ENCODE data around the gene CNTNAP2.

The CNTNAP2 gene

DNA sequence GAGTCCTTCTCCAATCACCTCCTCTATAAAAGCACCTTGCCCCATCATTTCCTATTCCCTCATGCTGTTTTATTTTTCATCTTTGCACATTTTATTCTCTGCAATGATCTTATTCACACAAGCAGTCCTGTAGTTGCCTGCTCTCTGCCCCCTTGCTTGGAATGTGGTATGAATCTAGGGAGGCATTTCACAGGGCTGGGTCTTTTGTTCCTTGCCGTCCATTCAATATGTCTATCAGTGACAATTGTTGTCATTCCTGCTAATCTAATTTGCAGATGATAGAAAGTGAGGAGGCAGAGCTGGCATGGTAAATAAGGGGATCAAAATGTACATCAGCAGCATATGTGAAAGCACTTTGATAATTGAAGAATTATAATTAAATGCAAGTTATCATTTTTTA, 2227.8 kb downstream of the CNTNAP2 start:
- TF ChIP-seq, protein P1, sequence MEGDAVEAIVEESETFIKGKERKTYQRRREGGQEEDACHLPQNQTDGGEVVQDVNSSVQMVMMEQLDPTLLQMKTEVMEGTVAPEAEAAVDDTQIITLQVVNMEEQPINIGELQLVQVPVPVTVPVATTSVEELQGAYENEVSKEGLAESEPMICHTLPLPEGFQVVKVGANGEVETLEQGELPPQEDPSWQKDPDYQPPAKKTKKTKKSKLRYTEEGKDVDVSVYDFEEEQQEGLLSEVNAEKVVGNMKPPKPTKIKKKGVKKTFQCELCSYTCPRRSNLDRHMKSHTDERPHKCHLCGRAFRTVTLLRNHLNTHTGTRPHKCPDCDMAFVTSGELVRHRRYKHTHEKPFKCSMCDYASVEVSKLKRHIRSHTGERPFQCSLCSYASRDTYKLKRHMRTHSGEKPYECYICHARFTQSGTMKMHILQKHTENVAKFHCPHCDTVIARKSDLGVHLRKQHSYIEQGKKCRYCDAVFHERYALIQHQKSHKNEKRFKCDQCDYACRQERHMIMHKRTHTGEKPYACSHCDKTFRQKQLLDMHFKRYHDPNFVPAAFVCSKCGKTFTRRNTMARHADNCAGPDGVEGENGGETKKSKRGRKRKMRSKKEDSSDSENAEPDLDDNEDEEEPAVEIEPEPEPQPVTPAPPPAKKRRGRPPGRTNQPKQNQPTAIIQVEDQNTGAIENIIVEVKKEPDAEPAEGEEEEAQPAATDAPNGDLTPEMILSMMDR (conservative IDR thresholded peaks at IDR 0.05) = no peak
- no peak overlapping the region for H3K27ac ChIP-seq

DNA sequence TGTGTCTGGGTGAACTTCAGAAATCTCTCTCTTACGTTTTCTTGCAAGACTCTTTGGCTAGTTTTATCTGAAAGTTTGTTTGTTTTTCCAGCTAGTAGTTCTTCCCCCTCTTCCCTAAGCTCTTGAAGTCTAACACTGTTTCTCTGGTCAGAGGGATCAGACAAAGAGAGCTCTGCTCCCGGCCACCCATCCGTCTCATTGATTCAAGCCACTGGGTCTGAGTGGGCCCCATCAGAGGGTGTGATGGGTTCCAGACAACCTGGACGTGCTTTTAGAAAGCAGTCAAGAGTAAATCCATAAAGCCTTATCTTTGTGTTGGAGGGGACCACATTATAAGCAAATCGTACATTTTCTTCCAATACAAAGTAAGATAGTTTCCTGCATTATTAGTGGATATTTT, 2231.4 kb downstream of the CNTNAP2 start:
- TF ChIP-seq, protein P1 (conservative IDR thresholded peaks at IDR 0.05) = no peak
- no peak overlapping the region for H3K27ac ChIP-seq

DNA sequence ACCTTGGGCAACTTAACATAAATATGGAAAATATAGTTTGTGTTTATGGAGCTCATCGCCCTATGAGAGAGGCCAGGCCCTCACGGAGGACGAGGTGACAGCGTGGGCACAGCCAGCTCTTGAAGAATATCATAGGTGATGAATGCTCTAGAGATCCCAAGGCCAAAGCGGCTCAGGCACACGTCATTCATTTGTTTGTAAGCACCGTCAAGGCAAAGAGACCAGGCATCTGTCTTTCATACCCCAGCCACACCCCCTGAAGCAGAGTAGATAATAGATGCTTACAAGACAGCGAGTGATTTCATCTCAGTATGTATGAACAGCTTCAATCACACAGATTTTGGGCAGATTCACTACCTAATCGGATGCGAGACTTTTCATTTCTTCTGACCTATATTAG, 2231.9 kb downstream of the CNTNAP2 start:
- H3K27ac ChIP-seq = no peak overlapping the region
- TF ChIP-seq, protein P1 (conservative IDR thresholded peaks at IDR 0.05) = no peak

DNA sequence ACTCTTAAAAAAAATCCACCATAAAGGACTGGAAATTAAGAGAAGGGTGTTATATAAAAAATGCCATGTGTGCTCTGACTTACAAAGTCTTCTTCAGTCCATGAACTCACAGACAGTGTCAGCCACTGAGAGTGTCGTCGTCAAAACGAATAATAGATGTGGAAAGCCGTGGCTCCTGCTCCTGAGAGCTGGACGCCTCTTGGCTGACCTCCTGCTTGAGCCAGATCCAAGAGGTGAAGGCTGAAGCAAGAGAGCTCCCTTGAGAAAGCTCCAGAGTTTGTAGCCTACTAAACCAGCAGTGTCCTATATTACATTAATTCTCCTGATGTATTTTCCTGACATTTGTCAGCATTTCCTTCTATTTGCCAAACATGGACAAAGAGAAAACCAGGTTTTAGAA, 2239.7 kb downstream of the CNTNAP2 start:
- TF ChIP-seq, protein P1 (conservative IDR thresholded peaks at IDR 0.05) = no peak
- no peak overlapping the region for H3K27ac ChIP-seq

DNA sequence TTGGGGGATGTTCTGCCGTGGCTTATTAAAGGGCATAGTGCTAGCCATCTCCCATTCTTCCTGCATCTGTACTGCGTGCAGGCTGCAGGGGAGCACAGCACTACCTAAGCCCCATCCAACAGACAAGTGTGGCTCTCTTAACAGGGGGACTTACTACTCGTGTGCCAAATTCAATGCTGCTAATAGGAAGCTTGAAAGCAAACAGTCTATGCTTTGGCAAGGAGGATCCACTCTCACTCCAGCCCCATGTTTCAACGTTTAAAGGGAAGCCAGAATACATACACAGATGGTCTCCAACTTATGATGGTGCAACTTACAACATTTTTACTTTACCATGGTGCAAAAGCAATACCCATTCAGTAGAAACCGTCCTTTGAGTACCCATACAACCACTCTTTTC, 2245.9 kb downstream of the CNTNAP2 start:
- TF ChIP-seq, protein P1 (conservative IDR thresholded peaks at IDR 0.05) = no peak
- no peak overlapping the region for H3K27ac ChIP-seq

DNA sequence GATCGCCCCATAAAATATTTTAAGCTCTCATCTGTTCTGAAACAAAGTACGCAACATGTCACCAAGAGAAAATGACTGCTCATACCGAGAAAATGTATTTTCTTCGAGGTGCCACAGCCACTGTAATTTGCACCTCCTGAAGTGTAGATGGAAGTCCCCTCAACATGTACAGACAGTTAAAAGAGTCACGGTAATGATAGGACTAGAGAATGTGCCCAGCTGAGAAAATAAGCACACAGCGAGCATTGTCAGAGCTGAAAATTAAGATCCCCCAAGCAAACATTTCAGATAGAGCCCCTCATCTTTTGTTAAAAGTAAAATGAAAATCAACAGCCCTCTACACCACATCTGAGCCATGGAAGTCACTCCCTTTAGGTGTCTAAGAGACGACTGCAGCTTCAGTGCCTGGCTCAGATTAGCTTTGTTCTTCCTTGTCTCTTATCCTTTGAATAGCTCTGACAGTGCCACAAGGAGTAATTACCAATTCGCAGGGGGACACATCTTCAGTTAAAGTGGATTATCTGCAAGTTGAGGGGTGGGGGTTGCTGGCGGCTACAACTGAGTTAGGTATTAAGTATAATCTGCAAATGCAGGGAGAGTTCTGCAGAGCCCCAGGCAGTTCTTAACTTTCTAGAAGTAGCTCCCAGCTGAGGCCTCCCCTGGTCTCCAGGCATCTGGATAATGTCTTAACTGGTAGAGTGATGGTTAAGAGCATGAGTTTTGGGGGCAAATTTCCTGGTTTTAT, 2251.3 kb downstream of the CNTNAP2 start:
- TF ChIP-seq, protein P1 (conservative IDR thresholded peaks at IDR 0.05) = no peak
- no peak overlapping the region for H3K27ac ChIP-seq

DNA sequence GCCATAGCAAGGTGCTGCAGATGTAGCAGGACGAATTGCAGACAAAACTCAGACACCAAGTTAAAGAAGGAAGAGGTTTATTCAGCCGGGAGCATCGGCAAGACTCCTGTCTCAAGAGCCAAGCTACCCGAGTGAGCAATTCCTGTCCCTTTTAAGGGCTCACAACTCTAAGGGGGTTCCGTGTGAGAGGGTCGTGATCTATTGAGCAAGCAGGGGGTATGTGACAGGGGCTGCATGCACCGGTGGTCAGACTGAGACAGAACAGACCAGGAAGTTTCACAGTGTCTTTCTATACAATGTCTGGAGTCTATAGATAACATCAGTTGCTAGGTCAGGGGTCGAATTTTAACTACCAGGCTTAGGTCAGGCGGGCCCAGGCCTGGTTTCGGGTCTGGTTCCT, 2252.0 kb downstream of the CNTNAP2 start:
- TF ChIP-seq, protein P1 (conservative IDR thresholded peaks at IDR 0.05) = no peak
- H3K27ac ChIP-seq = no peak overlapping the region

Measured in VCaP (cell line).